HG03039 (cell line): ENCODE results near the gene PDGFA.

Experiments used
- ATAC-seq: cut with Tn5 transposase; IDR thresholded peaks from one replicate; pipeline ENCODE4 v1.9.1; 2021; ENCODE audit warnings: mild to moderate bottlenecking, moderate library complexity; ENCODE audit not compliant: unreplicated experiment

PDGFA gene

GRCh38 chr7:517774-518629 is 1.6 kb downstream of the PDGFA start:
- ATAC-seq, result no peak

- ATAC-seq, result no peak
These were observed 2.8 kb downstream of the PDGFA start for GRCh38 chr7:516606-517456.

- no peak for ATAC-seq
These were observed 3.4 kb downstream of the PDGFA start for GRCh38 chr7:516216-516605.

GRCh38 chr7:515628-516027 is 4.0 kb downstream of the PDGFA start:
- no peak for ATAC-seq

GRCh38 chr7:514651-515598 is 4.7 kb downstream of the PDGFA start:
- no peak for ATAC-seq

GRCh38 chr7:514242-514641 is 5.4 kb downstream of the PDGFA start:
- ATAC-seq, result no peak

GRCh38 chr7:513521-514166 is 6.0 kb downstream of the PDGFA start:
- ATAC-seq, result no peak

GRCh38 chr7:512541-513311 is 6.9 kb downstream of the PDGFA start:
- ATAC-seq, result no peak

GRCh38 chr7:512146-512510 is 7.5 kb downstream of the PDGFA start:
- no peak for ATAC-seq

- ATAC-seq, result no peak
These were observed 8.0 kb downstream of the PDGFA start for GRCh38 chr7:511476-512145.

- ATAC-seq, result no peak
These were observed 8.8 kb downstream of the PDGFA start for GRCh38 chr7:510782-511281.

GRCh38 chr7:510131-510481 is 9.5 kb downstream of the PDGFA start:
- ATAC-seq, result no peak

GRCh38 chr7:509426-510130 is 10.1 kb downstream of the PDGFA start:
- ATAC-seq, result no peak

- ATAC-seq, result no peak
These were observed 11.0 kb downstream of the PDGFA start for GRCh38 chr7:508461-509170.

GRCh38 chr7:507623-508300 is 11.9 kb downstream of the PDGFA start:
- ATAC-seq, result no peak

- ATAC-seq, result no peak
These were observed 12.6 kb downstream of the PDGFA start for GRCh38 chr7:506921-507622.

GRCh38 chr7:506391-506831 is 13.2 kb downstream of the PDGFA start:
- no peak for ATAC-seq
